ENCODE results near the gene MPRIP.
"Not testable (repeated sequence)": the region's sequence is repeated elsewhere in the genome, so short reads cannot be mapped to it uniquely, and the experiment has no call there.

Gene MPRIP

GRCh38 chr17:17153071-17153470, 110.8 kb downstream of the MPRIP start:
- no peak for DNase-seq

- no peak for DNase-seq
Observed at GRCh38 chr17:17153709-17154108, 111.5 kb downstream of the MPRIP start.

- DNase-seq, result no peak
Observed at GRCh38 chr17:17154556-17154955, 112.3 kb downstream of the MPRIP start.

- no peak for DNase-seq
Observed at GRCh38 chr17:17154981-17155380, 112.7 kb downstream of the MPRIP start.

- no peak for DNase-seq
Observed at GRCh38 chr17:17155568-17155967, 113.3 kb downstream of the MPRIP start.

GRCh38 chr17:17156107-17156506, 113.8 kb downstream of the MPRIP start:
- no peak for DNase-seq

- no peak for DNase-seq
Observed at GRCh38 chr17:17156511-17156910, 114.3 kb downstream of the MPRIP start.

- DNase-seq, result no peak
Observed at GRCh38 chr17:17157041-17157440, 114.8 kb downstream of the MPRIP start.

- DNase-seq, result not testable (repeated sequence)
Observed at GRCh38 chr17:17158506-17158905, 116.2 kb downstream of the MPRIP start.

GRCh38 chr17:17159571-17159970, 117.3 kb downstream of the MPRIP start:
- no peak for DNase-seq

- DNase-seq, result no peak
Observed at GRCh38 chr17:17161121-17161520, 118.9 kb downstream of the MPRIP start.

GRCh38 chr17:17161759-17162158, 119.5 kb downstream of the MPRIP start:
- DNase-seq, result no peak

GRCh38 chr17:17164156-17164555, 121.9 kb downstream of the MPRIP start:
- DNase-seq, result no peak

- no peak for DNase-seq
Observed at GRCh38 chr17:17164676-17165075, 122.4 kb downstream of the MPRIP start.

- no peak for DNase-seq
Observed at GRCh38 chr17:17165666-17166308, 123.5 kb downstream of the MPRIP start.

GRCh38 chr17:17166446-17166845, 124.2 kb downstream of the MPRIP start:
- DNase-seq, result no peak

- no peak for DNase-seq
Observed at GRCh38 chr17:17167356-17167755, 125.1 kb downstream of the MPRIP start.

GRCh38 chr17:17167986-17168385, 125.7 kb downstream of the MPRIP start:
- DNase-seq, result no peak

GRCh38 chr17:17168401-17168800, 126.1 kb downstream of the MPRIP start:
- DNase-seq, result no peak

GRCh38 chr17:17169396-17169795, 127.1 kb downstream of the MPRIP start:
- no peak for DNase-seq

GRCh38 chr17:17170346-17170985, 128.2 kb downstream of the MPRIP start:
- no peak for DNase-seq

- DNase-seq, result no peak
Observed at GRCh38 chr17:17171186-17171585, 128.9 kb downstream of the MPRIP start.

- DNase-seq, result no peak
Observed at GRCh38 chr17:17172001-17172939, 130.0 kb downstream of the MPRIP start.

GRCh38 chr17:17172990-17173389, 130.7 kb downstream of the MPRIP start:
- no peak for DNase-seq

All from NCI-H1105 (cell line).